Activated CD4-positive, alpha-beta T cell treated with anti-CD3 and anti-CD28 coated beads, Interleukin-2, amount 10 ng/mL, durations not matched to agents 24 days and 14 days (primary cell): Measurements from ENCODE around the gene TAF5L. TPM values are rescaled to one million over a fixed set of nuclear protein-coding genes. Genes with fewer than 3 reads are reported as not detected.

Experiments used
- DNase-seq: peaks from one replicate; pipeline ENCODE4 v3.0.0; 2022
- H3K27ac Mint-ChIP-seq: one replicate; pipeline ENCODE4 v1.8.0; 2022; ENCODE audit warnings: mild to moderate bottlenecking, mixed read lengths
- H3K27me3 Mint-ChIP-seq: one replicate; pipeline ENCODE4 v1.8.0; 2022; ENCODE audit warnings: mixed read lengths
- H3K36me3 Mint-ChIP-seq: one replicate; pipeline ENCODE4 v1.8.0; 2022; ENCODE audit warnings: low read depth, mild to moderate bottlenecking, mixed read lengths
- H3K4me1 Mint-ChIP-seq: one replicate; pipeline ENCODE4 v1.8.0; 2021; ENCODE audit warnings: mixed read lengths
- H3K4me3 Mint-ChIP-seq: one replicate; pipeline ENCODE4 v1.8.0; 2022; ENCODE audit warnings: mild to moderate bottlenecking, moderate library complexity, mixed read lengths
- H3K9me3 Mint-ChIP-seq: one replicate; pipeline ENCODE4 v1.8.0; 2021; ENCODE audit warnings: mixed read lengths
- intact Hi-C: fragments of 100-400 bp; cut with micrococcal nuclease; formaldehyde crosslinking; loops from one replicate; pipeline ENCODE4 v1.15.1; 2023
- total RNA-seq: library from RNA; stranded (reverse); gene quantifications from 2 replicates; pipeline ENCODE4 v1.2.3, GENCODE V29; 2022

Gene TAF5L
- total RNA-seq, 1 donor from 2014 or later, result 29.7 TPM

DNA sequence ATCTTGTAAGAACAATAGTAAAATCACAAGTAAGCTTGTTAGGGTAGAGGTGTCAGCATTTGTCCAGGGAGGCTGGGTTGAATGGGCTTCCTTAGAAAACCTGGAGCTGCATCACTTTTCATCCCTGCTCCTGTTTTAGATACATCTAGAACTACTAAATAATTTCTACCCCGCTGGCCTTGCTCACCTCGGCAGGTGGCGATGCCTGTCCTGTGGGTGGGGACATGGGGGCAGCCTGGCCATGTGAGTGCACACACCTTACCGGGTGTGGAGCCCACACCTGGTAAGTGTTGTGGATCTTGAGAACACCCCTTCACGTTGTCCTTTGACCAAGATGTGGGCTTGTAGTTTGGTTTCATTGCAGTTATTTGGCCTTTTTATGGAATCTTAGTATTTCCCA is 29.9 kb upstream of the TAF5L start:
- Mint-ChIP-seq H3K36me3 (peaks cover 64% of the 10 kb centered on the region), H3K9me3 (no peaks in the 10 kb centered on the region), H3K4me1 (peaks cover 9% of the 10 kb centered on the region), H3K27me3 (no peaks in the 10 kb centered on the region), H3K27ac (no peak overlapping the region), H3K4me3 (no peak overlapping the region)
- DNase-seq, result no peak
- intact Hi-C loops, result no loop called here

DNA sequence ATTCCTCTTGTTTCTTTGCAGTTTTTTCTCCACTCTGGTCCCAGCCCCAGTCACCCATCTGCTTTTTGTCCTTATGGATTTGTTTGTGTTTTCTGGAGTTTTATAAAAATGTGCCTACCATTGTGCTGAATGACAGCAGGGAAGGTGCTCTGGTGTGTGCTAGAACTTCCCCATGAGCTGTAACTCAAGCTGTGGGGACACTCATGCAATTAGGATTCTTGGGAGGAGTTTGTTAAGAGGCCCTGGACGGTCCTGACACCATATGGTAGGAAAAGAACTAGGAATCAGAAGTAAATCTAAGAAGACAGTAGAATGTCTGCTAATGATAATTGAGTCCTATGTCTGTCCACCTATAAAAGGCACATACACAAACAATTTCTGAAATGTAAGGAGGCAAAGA is 27.5 kb upstream of the TAF5L start:
- Mint-ChIP-seq H3K4me3 (no peak overlapping the region), H3K9me3 (no peaks in the 10 kb centered on the region), H3K4me1 (peaks cover 8% of the 10 kb centered on the region), H3K36me3 (peaks cover 57% of the 10 kb centered on the region), H3K27me3 (no peaks in the 10 kb centered on the region), H3K27ac (no peak overlapping the region)
- DNase-seq, result no peak
- intact Hi-C loops, result no loop called here

DNA sequence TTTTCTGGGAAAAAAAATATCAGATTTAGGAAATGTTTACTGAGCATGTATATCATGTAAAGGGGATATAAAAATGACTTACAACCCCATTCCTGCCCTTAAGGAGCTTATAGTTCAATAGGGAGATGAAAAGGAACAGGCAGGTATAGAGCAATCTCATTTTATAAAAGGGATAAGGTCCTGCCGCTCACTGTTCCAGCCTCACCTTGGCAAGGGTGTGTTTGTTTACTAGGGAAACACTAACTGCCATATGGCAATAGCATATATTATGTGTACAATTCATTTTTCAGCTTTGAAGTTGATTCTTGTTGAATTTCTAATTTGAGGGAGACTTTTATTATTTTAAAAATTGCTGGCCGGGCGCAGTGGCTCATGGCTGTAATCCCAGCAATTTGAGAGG is 25.6 kb upstream of the TAF5L start:
- Mint-ChIP-seq H3K9me3 (no peaks in the 10 kb centered on the region), H3K36me3 (peaks cover 60% of the 10 kb centered on the region), H3K4me3 (no peak overlapping the region), H3K4me1 (peaks cover 3% of the 10 kb centered on the region), H3K27me3 (no peaks in the 10 kb centered on the region), H3K27ac (no peak overlapping the region)
- no peak for DNase-seq
- intact Hi-C loops, result no loop called here

DNA sequence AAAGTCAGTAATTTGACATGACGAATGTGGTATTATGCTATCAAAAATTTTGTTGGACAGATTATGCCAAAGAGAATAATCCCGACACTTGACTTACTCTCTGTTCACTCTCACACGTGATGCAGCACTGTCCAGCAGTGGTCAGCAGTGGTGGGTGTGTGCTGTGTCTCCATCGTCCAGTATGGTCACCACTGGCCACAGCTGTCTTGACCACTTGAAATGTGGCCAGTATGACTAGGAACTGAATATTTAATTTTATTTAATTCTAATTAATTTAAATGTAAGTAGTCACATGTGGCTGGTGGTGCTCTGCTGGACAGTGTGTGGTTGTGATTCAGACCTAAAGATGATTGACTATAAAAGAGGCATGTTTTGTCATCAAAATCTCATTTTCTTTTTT is 24.1 kb upstream of the TAF5L start:
- DNase-seq, result no peak
- Mint-ChIP-seq H3K9me3 (no peaks in the 10 kb centered on the region), H3K27ac (no peak overlapping the region), H3K27me3 (no peaks in the 10 kb centered on the region), H3K4me1 (peaks cover 3% of the 10 kb centered on the region), H3K36me3 (peaks cover 57% of the 10 kb centered on the region), H3K4me3 (no peak overlapping the region)
- intact Hi-C loops, result no loop called here

GRCh38 chr1:229648406-229648805 is 22.5 kb upstream of the TAF5L start:
- H3K4me1 Mint-ChIP-seq, result peaks cover 5% of the 10 kb centered on the region
- peaks cover 55% of the 10 kb centered on the region for H3K36me3 Mint-ChIP-seq
- no peaks in the 10 kb centered on the region for H3K27me3 Mint-ChIP-seq

GRCh38 chr1:229645324-229645993 is 19.5 kb upstream of the TAF5L start:
- Mint-ChIP-seq H3K9me3 (no peaks in the 10 kb centered on the region), H3K27ac (no peak overlapping the region), H3K4me1 (peaks cover 5% of the 10 kb centered on the region), H3K27me3 (no peaks in the 10 kb centered on the region), H3K4me3 (no peak overlapping the region), H3K36me3 (peaks cover 45% of the 10 kb centered on the region)
- no peak for DNase-seq
- intact Hi-C loops, result no loop called here

More at GRCh38 chr1:229648406-229648805, 22.5 kb upstream of the TAF5L start:
- intact Hi-C loops, result no loop called here
- no peaks in the 10 kb centered on the region for H3K9me3 Mint-ChIP-seq
- DNase-seq, result no peak
- H3K27ac Mint-ChIP-seq, result no peak overlapping the region
- no peak overlapping the region for H3K4me3 Mint-ChIP-seq

GRCh38 chr1:229643996-229644745 is 18.2 kb upstream of the TAF5L start:
- Mint-ChIP-seq H3K27me3 (no peaks in the 10 kb centered on the region), H3K4me1 (peaks cover 5% of the 10 kb centered on the region), H3K27ac (no peak overlapping the region), H3K4me3 (no peak overlapping the region), H3K9me3 (no peaks in the 10 kb centered on the region), H3K36me3 (peaks cover 53% of the 10 kb centered on the region)
- DNase-seq, result no peak
- intact Hi-C loops, result no loop called here

DNA sequence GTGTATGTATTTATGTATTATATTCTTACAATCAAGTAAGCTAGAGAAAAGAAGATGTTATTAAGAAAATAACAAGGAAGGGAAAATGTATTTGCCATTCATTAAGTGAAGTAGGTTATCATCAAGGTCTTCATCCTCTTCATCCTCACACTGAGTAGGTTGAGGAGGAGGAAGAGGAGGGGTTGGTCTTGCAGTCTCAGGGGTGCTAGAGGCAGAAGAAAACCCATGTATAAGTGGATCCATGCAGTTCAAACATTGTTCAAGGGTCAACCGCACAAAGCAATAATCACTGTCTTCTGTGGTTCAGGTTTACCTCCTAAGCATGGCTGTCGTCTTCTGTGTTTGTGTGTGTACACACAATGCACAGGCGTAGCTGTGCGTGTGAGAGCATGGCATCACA is 17.0 kb upstream of the TAF5L start:
- intact Hi-C loops, result no loop called here
- Mint-ChIP-seq H3K4me3 (no peak overlapping the region), H3K27ac (no peak overlapping the region), H3K4me1 (peaks cover 5% of the 10 kb centered on the region), H3K9me3 (no peaks in the 10 kb centered on the region), H3K36me3 (peaks cover 56% of the 10 kb centered on the region), H3K27me3 (no peaks in the 10 kb centered on the region)
- no peak for DNase-seq

- no peak overlapping the region for H3K27ac Mint-ChIP-seq
- peaks cover 57% of the 10 kb centered on the region for H3K36me3 Mint-ChIP-seq
- intact Hi-C loops, result no loop called here
Measured at GRCh38 chr1:229642376-229642775, 16.5 kb upstream of the TAF5L start.

DNA sequence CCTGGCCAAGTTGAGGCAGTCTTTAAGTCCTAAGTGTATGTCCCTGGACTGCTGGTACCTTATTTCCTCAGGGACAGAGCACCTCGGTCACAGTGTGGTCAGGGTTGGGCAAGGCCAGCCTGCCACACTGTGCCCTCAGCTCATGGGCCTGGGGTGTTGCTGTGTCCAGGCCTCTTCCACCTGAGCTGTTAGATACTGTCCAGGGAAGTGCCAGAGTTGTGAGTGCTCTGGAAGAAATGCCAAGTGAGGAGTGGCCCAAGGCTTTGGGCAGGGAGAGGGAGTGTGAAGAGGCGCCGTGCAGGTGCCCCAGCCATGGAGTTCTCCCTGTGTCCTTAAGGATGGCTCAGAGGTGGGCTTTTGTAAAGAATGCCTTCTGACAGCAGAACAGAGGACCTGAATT is 15.4 kb upstream of the TAF5L start:
- intact Hi-C loops, result no loop called here
- H3K4me1 Mint-ChIP-seq, result peaks cover 5% of the 10 kb centered on the region
- H3K4me3 Mint-ChIP-seq, result no peak overlapping the region
- H3K27ac Mint-ChIP-seq, result no peak overlapping the region
- H3K36me3 Mint-ChIP-seq, result peaks cover 56% of the 10 kb centered on the region
- no peaks in the 10 kb centered on the region for H3K9me3 Mint-ChIP-seq
- DNase-seq, result no peak
- no peaks in the 10 kb centered on the region for H3K27me3 Mint-ChIP-seq

More at GRCh38 chr1:229642376-229642775, 16.5 kb upstream of the TAF5L start:
- no peak for DNase-seq
- H3K27me3 Mint-ChIP-seq, result no peaks in the 10 kb centered on the region
- H3K4me1 Mint-ChIP-seq, result peaks cover 5% of the 10 kb centered on the region
- no peak overlapping the region for H3K4me3 Mint-ChIP-seq
- no peaks in the 10 kb centered on the region for H3K9me3 Mint-ChIP-seq

GRCh38 chr1:229640455-229640854 is 14.5 kb upstream of the TAF5L start:
- Mint-ChIP-seq H3K36me3 (peaks cover 60% of the 10 kb centered on the region), H3K27ac (no peak overlapping the region), H3K4me3 (no peak overlapping the region), H3K9me3 (no peaks in the 10 kb centered on the region), H3K4me1 (peaks cover 5% of the 10 kb centered on the region), H3K27me3 (no peaks in the 10 kb centered on the region)
- DNase-seq, result no peak
- intact Hi-C loops, result no loop called here

- H3K4me1 Mint-ChIP-seq, result peaks cover 2% of the 10 kb centered on the region
- no peak overlapping the region for H3K27ac Mint-ChIP-seq
- H3K36me3 Mint-ChIP-seq, result peaks cover 58% of the 10 kb centered on the region
Measured at GRCh38 chr1:229637746-229638145, 11.8 kb upstream of the TAF5L start.

DNA sequence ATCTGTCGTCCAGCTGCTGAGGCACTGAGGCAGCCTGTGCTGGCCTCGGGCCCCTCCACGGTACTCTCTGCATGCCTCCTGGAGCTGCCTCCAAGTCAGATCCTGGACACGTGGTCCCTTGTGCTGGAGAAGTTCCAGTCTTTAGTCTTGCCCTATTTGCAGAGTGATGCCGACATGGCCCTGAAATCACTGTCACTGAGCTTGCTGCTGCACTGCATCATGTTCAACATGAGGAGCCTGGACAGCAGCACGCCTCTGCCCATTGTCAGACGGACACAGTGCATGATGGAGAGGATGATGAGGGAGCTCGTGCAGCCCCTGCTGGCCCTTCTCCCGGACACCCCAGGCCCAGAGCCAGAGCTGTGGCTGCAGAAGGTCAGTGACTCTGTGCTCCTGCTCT is 10.1 kb upstream of the TAF5L start:
- peaks cover 65% of the 10 kb centered on the region for H3K36me3 Mint-ChIP-seq

More at GRCh38 chr1:229637746-229638145, 11.8 kb upstream of the TAF5L start:
- H3K9me3 Mint-ChIP-seq, result no peaks in the 10 kb centered on the region
- intact Hi-C loops, result no loop called here
- H3K27me3 Mint-ChIP-seq, result no peaks in the 10 kb centered on the region
- DNase-seq, result no peak
- no peak overlapping the region for H3K4me3 Mint-ChIP-seq

DNA sequence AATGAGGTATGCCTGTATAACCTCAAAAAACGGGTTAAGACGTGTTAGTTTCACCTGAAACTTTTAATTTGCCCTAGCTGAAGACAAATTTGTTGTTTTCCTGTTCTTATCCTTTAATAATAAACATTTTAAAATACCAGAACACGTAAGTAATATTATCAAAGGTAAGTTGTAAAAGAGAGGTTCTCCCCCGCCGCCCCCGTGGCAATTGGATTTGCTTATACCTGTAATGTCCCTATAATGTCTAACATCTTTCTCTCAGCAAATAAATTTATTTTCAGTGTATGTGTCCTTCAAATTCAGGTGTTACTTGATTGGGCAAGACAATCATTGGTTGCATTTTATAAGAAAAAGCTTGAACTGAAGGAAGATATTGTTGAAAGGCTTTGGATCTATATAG is 6.0 kb upstream of the TAF5L start:
- intact Hi-C loops, result no loop called here
- H3K36me3 Mint-ChIP-seq, result peaks cover 61% of the 10 kb centered on the region
- H3K27me3 Mint-ChIP-seq, result no peaks in the 10 kb centered on the region

More for the DNA sequence above, 10.1 kb upstream of the TAF5L start:
- H3K9me3 Mint-ChIP-seq, result no peaks in the 10 kb centered on the region
- no peak overlapping the region for H3K27ac Mint-ChIP-seq
- H3K4me1 Mint-ChIP-seq, result peaks cover 9% of the 10 kb centered on the region
- intact Hi-C loops, result no loop called here
- H3K4me3 Mint-ChIP-seq, result no peak overlapping the region
- H3K27me3 Mint-ChIP-seq, result no peaks in the 10 kb centered on the region
- DNase-seq, result no peak

More for the DNA sequence above, 6.0 kb upstream of the TAF5L start:
- Mint-ChIP-seq H3K9me3 (no peaks in the 10 kb centered on the region), H3K4me1 (peaks cover 29% of the 10 kb centered on the region), H3K27ac (no peak overlapping the region), H3K4me3 (no peak overlapping the region)
- DNase-seq, result no peak
